Gastrocnemius medialis (tissue), 4 donors: ENCODE results near the gene PDE6A. TPM values are rescaled to one million over a fixed set of nuclear protein-coding genes. Genes with fewer than 3 reads are reported as not detected.

Source experiments
- ATAC-seq, 2 donors: fragments of 150-250 bp; one replicate each; pipeline ENCODE4 v1.9.1; 2016
- DNase-seq, 2 donors: peaks; one replicate each; pipeline ENCODE4 v3.0.0-alpha.2; 2019
- H3K27ac ChIP-seq, 4 donors: fragments of 200-600 bp; sonication (generic); 1 replicate in 1 of 4; 2 replicates in 3 of 4; pipeline ENCODE4 v1.5.1; 2016 to 2018; ENCODE audit warnings: mild to moderate bottlenecking in 2 of 4, moderate library complexity in 1 of 4
- H3K27me3 ChIP-seq, 3 donors: fragments of 200-600 bp; sonication (generic) in 2 of 3; 1 replicate in 1 of 3; 2 replicates in 2 of 3; pipeline versions ENCODE4 v1.5.1 to v1.6.0; 2016 to 2019; ENCODE audit warnings: mild to moderate bottlenecking in 1 of 3, moderate library complexity in 1 of 3
- H3K36me3 ChIP-seq, 2 donors: fragments of 200-600 bp; sonication (generic) in 1 of 2; one replicate each; pipeline ENCODE4 v1.5.1; 2017 to 2018
- H3K4me1 ChIP-seq, 2 donors: fragments of 200-600 bp; sonication (generic) in 1 of 2; one replicate each; pipeline ENCODE4 v1.5.1; 2016 to 2017; ENCODE audit warnings: mild to moderate bottlenecking in 2 of 2
- H3K4me3 ChIP-seq, 4 donors: fragments of 200-600 bp; sonication (generic) in 3 of 4; 1 replicate in 1 of 4; 2 replicates in 3 of 4; pipeline ENCODE4 v1.5.1; 2016 to 2019; ENCODE audit warnings: mild to moderate bottlenecking in 2 of 4
- H3K9me3 ChIP-seq, 3 donors: fragments of 200-600 bp; sonication (generic) in 2 of 3; 1 replicate in 1 of 3; 2 replicates in 2 of 3; pipeline ENCODE4 v1.5.1; 2016 to 2019
- POLR2A ChIP-seq, 2 donors: fragments of 450-650 bp; IDR thresholded peaks; one replicate each; pipeline ENCODE4 v1.6.1; 2017; ENCODE audit warnings: antibody characterized with exemption in 2 of 2, mild to moderate bottlenecking in 2 of 2, moderate library complexity in 2 of 2
- in situ Hi-C, 4 donors: fragments of 200-750 bp; cut with MboI; loops; one replicate each; pipeline versions ENCODE4 v1.15.0 to v1.8.0; 2017; ENCODE audit warnings: low sequenced_read_pairs in 4 of 4
- intact Hi-C: fragments of 100-400 bp; cut with DNase I; formaldehyde crosslinking; loops from one replicate; pipeline ENCODE4 v1.15.1; 2023; ENCODE audit warnings: low total_unique reads
- total RNA-seq, 4 donors: library from RNA; depleted of rRNA; stranded (reverse); fragments of >200 nt; gene quantifications; one replicate each; pipeline versions ENCODE4 v1.1.0 to v1.2.3, GENCODE V29; 2016
- TF ChIP-seq, protein P1 (sequence below), 5 experiments: fragments of 450-650 bp in 3 of 5; fragments of 200-600 bp in 2 of 5; sonication (generic) in 2 of 5; IDR thresholded peaks in 4 of 5; conservative IDR thresholded peaks in 1 of 5; 1 replicate in 4 of 5; 2 replicates in 1 of 5; pipeline ENCODE4 v1.5.1; 2016 to 2019; ENCODE audit warnings: antibody characterized with exemption in 5 of 5, mild to moderate bottlenecking in 3 of 5, moderate library complexity in 3 of 5

Gene PDE6A
- total RNA-seq, 4 donors from 2014 or later = not detected

DNA sequence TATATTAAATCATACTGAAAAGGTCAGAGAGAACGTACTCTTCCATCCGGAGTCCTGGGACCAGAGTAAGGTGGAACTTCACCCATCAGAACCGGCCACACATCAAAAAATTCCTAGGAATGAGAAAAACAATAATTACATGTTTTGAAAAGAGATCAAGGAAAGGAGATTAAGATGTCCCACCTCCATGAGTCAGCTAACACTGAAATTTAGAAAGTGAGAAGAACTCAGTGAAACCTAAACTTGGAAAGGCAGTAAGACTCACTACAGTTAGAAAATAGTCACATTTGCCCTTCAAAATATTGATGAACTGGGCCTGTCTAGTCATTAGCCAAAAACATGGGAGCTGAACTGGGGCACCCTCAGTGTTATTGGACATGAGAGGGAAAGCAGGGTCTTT, 23.0 kb downstream of the PDE6A start:
- intact Hi-C loops = no loop called here
- ATAC-seq = no peak
- TF ChIP-seq, protein P1, sequence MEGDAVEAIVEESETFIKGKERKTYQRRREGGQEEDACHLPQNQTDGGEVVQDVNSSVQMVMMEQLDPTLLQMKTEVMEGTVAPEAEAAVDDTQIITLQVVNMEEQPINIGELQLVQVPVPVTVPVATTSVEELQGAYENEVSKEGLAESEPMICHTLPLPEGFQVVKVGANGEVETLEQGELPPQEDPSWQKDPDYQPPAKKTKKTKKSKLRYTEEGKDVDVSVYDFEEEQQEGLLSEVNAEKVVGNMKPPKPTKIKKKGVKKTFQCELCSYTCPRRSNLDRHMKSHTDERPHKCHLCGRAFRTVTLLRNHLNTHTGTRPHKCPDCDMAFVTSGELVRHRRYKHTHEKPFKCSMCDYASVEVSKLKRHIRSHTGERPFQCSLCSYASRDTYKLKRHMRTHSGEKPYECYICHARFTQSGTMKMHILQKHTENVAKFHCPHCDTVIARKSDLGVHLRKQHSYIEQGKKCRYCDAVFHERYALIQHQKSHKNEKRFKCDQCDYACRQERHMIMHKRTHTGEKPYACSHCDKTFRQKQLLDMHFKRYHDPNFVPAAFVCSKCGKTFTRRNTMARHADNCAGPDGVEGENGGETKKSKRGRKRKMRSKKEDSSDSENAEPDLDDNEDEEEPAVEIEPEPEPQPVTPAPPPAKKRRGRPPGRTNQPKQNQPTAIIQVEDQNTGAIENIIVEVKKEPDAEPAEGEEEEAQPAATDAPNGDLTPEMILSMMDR (IDR thresholded peaks at IDR 0.05 in 4 of 5, conservative IDR thresholded peaks at IDR 0.05 in 1 of 5) = no peak
- no peak for TF ChIP-seq POLR2A (IDR thresholded peaks at IDR 0.05)

DNA sequence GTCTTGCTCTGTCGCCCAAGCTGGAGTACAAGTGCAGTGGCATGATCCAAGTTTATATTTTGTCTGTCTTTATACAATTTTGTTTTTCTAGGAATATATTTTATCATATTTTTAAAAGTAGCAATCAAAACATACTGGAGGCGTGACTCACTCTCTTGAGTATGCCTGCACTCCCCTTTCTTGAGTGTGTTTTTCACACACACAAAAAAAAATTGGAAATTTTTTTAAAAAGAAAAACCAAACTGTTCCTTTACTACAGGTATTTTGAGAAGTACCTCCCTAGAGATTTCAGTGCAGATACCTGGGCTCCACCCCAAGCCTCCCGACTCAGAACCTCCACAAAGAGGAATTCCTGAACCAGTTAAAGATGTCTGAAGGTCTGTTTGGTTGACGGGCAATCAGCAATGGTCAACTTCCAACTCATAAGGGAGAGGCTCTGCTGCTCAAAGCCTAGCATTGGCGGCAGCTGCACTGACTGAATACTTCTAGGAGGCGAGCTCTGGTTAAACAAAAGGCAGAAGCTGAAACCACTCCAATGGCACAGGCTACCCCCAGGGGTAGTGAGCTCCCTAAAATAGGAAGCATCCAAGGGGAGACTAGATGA, 27.4 kb downstream of the PDE6A start:
- peaks cover 18 to 25% of the 10 kb centered on the region in 2 donors for H3K4me1 ChIP-seq
- no peaks in the 10 kb centered on the region for H3K9me3 ChIP-seq
- H3K36me3 ChIP-seq = no peaks in the 10 kb centered on the region
- no peaks in the 10 kb centered on the region for H3K27me3 ChIP-seq
- ATAC-seq (no peak), DNase-seq (no peak)
- intact Hi-C loops = loop anchor here (5.0 kb wide), 1 partner anchor 60 kb away; no protein-coding TSS in a partner anchor
- TF ChIP-seq, protein P1 (IDR thresholded peaks at IDR 0.05 in 4 of 5, conservative IDR thresholded peaks at IDR 0.05 in 1 of 5) = no peak
- no peak for TF ChIP-seq POLR2A (IDR thresholded peaks at IDR 0.05)
- H3K27ac ChIP-seq = peak overlapping the region; percentile 47 to 82 (median 76)
- no peak overlapping the region for H3K4me3 ChIP-seq
- in situ Hi-C loops = no loop called here

More for the DNA sequence above, 23.0 kb downstream of the PDE6A start:
- Histone ChIP-seq H3K27ac (no peak overlapping the region), H3K9me3 (no peaks in the 10 kb centered on the region), H3K27me3 (no peaks in the 10 kb centered on the region), H3K4me3 (no peak overlapping the region), H3K4me1 (peaks cover 4 to 10% of the 10 kb centered on the region in 2 donors), H3K36me3 (no peaks in the 10 kb centered on the region)
- no peak for DNase-seq
- in situ Hi-C loops = no loop called here

DNA sequence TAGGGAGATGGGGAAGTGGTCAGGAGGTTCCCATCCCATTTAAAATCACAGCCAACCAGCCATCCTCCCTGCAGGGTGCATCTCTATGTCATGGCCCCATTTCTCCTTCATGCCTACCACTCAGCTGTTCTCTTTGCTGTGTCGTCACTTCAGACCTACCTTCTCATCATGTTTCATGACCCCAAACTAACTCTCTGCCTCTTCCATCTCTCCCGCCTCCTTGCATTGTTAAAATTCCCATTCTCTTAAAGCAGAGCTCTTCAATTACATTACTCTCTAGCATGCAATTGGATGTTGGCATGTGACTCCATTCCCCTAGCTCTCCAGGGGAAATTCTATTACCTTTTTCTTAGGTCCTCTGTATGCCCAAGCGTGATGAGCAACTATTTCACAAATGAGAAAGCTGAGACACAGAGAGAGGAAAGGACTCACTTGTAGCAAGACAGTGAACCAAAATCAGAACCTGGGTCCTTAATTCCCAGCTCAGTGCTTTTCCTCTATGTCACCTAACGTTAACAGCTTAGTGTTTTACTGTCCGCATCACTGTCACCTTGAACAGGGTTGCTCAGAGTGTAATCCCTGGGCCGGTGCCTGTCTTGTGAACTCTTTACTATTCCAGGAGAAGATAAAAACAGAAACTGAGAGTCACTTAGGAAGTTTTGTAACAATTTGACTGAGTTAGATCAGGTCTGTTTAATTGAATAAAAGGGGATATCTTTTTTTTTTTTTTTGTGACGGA, 28.1 kb downstream of the PDE6A start:
- Histone ChIP-seq H3K4me1 (peaks cover 18 to 25% of the 10 kb centered on the region in 2 donors), H3K4me3 (no peak overlapping the region), H3K27me3 (no peaks in the 10 kb centered on the region), H3K36me3 (no peaks in the 10 kb centered on the region), H3K9me3 (no peaks in the 10 kb centered on the region), H3K27ac (peak overlapping the region; percentile 47 to 82 (median 76))
- ATAC-seq (peak; percentile 48 to 85), DNase-seq (peak in 1 of 2 donors; percentile 72)
- intact Hi-C loops = loop anchor here (5.0 kb wide), 1 partner anchor 59 kb away; no protein-coding TSS in a partner anchor
- in situ Hi-C loops = no loop called here
- TF ChIP-seq, protein P1 (IDR thresholded peaks at IDR 0.05 in 4 of 5, conservative IDR thresholded peaks at IDR 0.05 in 1 of 5) = no peak
- TF ChIP-seq POLR2A (IDR thresholded peaks at IDR 0.05) = no peak

DNA sequence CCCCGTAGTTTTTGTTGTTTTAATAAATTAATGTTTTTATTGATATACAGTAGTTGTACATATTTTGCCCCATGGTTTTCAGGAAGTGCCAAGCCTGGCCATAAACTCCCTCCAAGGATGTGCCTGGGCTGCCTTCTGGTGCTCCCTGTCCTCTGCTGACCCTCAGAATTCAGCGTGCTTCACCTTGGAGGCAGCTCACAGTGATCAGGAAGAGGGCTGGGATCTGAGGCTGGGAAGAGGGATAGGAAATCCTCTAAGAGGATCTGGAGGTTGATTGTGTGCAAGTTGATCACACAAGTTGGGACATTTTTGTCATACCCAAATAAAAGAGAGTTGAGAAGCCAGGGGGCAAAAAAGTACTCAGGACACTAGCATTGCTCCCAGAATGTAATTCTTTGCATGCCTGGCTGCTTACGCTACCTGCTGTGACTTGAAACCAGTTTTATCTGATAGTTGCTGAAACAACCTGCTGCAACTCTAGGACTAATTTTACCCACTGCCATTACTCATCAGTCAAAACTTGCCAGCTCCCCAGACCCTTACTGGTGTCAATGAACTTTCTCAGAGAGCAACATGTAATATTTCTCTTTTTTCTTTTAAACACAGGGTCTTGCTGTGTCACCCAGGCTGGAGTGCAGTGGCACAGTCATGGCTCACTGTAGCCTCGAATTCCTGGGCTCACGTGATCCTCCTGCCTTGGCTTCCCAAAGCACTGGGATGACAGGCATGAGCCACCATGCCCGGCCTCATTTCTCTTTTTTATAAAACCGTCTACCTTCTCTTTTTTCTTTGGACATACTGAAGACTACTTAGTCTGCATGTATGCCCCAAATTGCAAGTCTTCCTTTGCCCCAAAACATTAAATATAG, 29.0 kb downstream of the PDE6A start:
- peaks cover 18 to 25% of the 10 kb centered on the region in 2 donors for H3K4me1 ChIP-seq
- H3K4me3 ChIP-seq = no peak overlapping the region
- no peaks in the 10 kb centered on the region for H3K27me3 ChIP-seq
- in situ Hi-C loops = no loop called here
- peak; percentile 84 to 85 for ATAC-seq
- TF ChIP-seq, protein P1 (IDR thresholded peaks at IDR 0.05 in 4 of 5, conservative IDR thresholded peaks at IDR 0.05 in 1 of 5) = no peak
- no peak for TF ChIP-seq POLR2A (IDR thresholded peaks at IDR 0.05)
- peak in 1 of 2 donors; percentile 40 for DNase-seq
- H3K27ac ChIP-seq = peak overlapping the region; percentile 47 to 82 (median 76)
- intact Hi-C loops = loop anchor here (5.0 kb wide), 1 partner anchor 58 kb away; no protein-coding TSS in a partner anchor
- H3K9me3 ChIP-seq = no peaks in the 10 kb centered on the region
- no peaks in the 10 kb centered on the region for H3K36me3 ChIP-seq
